GM23248 (cell line): ENCODE results near the gene TBC1D2B. TPM values are rescaled to one million over a fixed set of nuclear protein-coding genes. Genes with fewer than 3 reads are reported as not detected.

Source experiments
- DNase-seq: peaks from one replicate; pipeline ENCODE4 v3.0.0-alpha.2; 2015
- H2AFZ ChIP-seq: fragments of 200-600 bp; sonication (generic); 2 replicates; pipeline ENCODE4 v1.6.1; 2016; ENCODE audit warnings: antibody characterized with exemption
- H3F3A ChIP-seq: fragments of 200-600 bp; sonication (generic); 2 replicates; pipeline ENCODE4 v1.6.1; 2016; ENCODE audit warnings: mild to moderate bottlenecking, antibody characterized with exemption, mixed run types; ENCODE audit not compliant: insufficient read depth
- H3K27ac ChIP-seq: fragments of 200-600 bp; sonication (generic); 2 replicates; pipeline ENCODE4 v1.5.1; 2016; ENCODE audit warnings: mild to moderate bottlenecking
- H3K27me3 ChIP-seq: fragments of 200-600 bp; sonication (generic); replicated peaks from 2 replicates; pipeline ENCODE4 v1.6.1; 2016; ENCODE audit warnings: mild to moderate bottlenecking; ENCODE audit not compliant: insufficient read depth
- H3K36me3 ChIP-seq: fragments of 200-600 bp; sonication (generic); 2 replicates; pipeline ENCODE4 v1.6.1; 2016; ENCODE audit warnings: low read depth, mild to moderate bottlenecking
- H3K4me1 ChIP-seq: fragments of 200-600 bp; sonication (generic); 2 replicates; pipeline ENCODE4 v1.6.1; 2016; ENCODE audit warnings: mild to moderate bottlenecking; ENCODE audit not compliant: insufficient read depth
- H3K4me2 ChIP-seq: fragments of 200-600 bp; sonication (generic); one replicate; pipeline ENCODE4 v1.6.1; 2016; ENCODE audit warnings: mild to moderate bottlenecking; ENCODE audit not compliant: unreplicated experiment
- H3K4me3 ChIP-seq: fragments of 200-600 bp; sonication (generic); 2 replicates; pipeline ENCODE4 v1.5.1; 2016; ENCODE audit warnings: mild to moderate bottlenecking
- H3K79me2 ChIP-seq: fragments of 200-600 bp; sonication (generic); 2 replicates; pipeline ENCODE4 v1.6.1; 2016; ENCODE audit warnings: mild to moderate bottlenecking; ENCODE audit not compliant: insufficient read depth
- H3K9ac ChIP-seq: fragments of 200-600 bp; sonication (generic); 2 replicates; pipeline ENCODE4 v1.6.1; 2016; ENCODE audit warnings: mild to moderate bottlenecking
- H3K9me2 ChIP-seq: fragments of 200-600 bp; sonication (generic); 2 replicates; pipeline ENCODE4 v1.6.1; 2016; ENCODE audit warnings: mixed run types, mild to moderate bottlenecking, moderate library complexity; ENCODE audit not compliant: insufficient read depth
- H3K9me3 ChIP-seq: fragments of 200-600 bp; sonication (generic); one replicate; pipeline ENCODE4 v1.6.1; 2017; ENCODE audit warnings: low read depth
- H4K20me1 ChIP-seq: fragments of 200-600 bp; sonication (generic); 2 replicates; pipeline ENCODE4 v1.6.0; 2016; ENCODE audit not compliant: insufficient read depth
- EZH2 ChIP-seq: fragments of 200-600 bp; sonication (generic); IDR thresholded peaks from 2 replicates; pipeline ENCODE4 v1.6.1; 2018; ENCODE audit warnings: antibody characterized with exemption, mild to moderate bottlenecking; ENCODE audit not compliant: insufficient read depth, poor library complexity, severe bottlenecking
- EZH2phosphoT487 ChIP-seq: fragments of 200-600 bp; sonication (generic); IDR thresholded peaks from 2 replicates; pipeline ENCODE4 v1.6.1; 2018; ENCODE audit warnings: antibody characterized with exemption, moderate library complexity, mild to moderate bottlenecking, low read depth; ENCODE audit not compliant: insufficient read depth
- WGBS, 2 experiments: methylation state at CpG; one replicate each; pipeline ENCODE4 v1.1.6; 2015 to 2017; ENCODE audit warnings: low lambda C conversion rate in 2 of 2, low coverage in 1 of 2; ENCODE audit errors: missing lambda C conversion rate in 2 of 2; 5-methylcytosine and 5-hydroxymethylcytosine counted together
- in situ Hi-C: fragments of 300-500 bp; cut with MboI; formaldehyde crosslinking; loops from 2 replicates; pipeline ENCODE4 v1.15.0; 2020
- polyA plus RNA-seq: library from polyadenylated mRNA; unstranded; fragments of >200 nt; fragmentation: Nextera tagmentation; extraction: Ambion mirVana; gene quantifications from 2 replicates; pipeline ENCODE4 v1.2.1, GENCODE V29; 2016
- total RNA-seq: library from RNA; depleted of rRNA; stranded (reverse); fragments of >200 nt; shearing (Covaris generic); gene quantifications from 2 replicates; pipeline ENCODE4 v1.2.3, GENCODE V29; 2014

The TBC1D2B gene
- total and polyA plus RNA-seq, 2 experiments from 2014 or later: 11.1 to 40.5 TPM

GRCh38 chr15:78061963-78062427 lies 15.5 kb downstream of the TBC1D2B start:
- WGBS, 2 experiments: 3 to 5% methylated on average over 6 of the region's 6 CpGs
- DNase-seq: peak; percentile 76

DNA sequence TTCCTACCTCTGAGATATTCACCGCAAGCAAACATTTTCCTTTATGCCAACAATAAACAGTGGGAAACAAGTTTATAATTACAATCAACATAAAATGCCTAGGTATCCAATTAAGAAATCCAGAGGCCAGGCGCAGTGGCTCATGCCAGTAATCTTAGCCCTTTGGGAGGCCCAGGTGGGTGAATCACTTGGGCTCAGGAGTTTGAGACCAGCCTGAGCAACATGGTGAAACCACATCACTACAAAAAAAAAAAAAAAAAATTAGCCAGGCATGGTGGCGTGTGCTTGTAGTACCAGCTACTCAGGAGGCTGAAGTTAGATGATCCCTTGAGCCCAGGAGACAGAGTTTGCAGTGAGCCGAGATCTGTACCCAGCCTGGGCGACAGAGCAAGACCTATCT lies 17.3 kb downstream of the TBC1D2B start:
- in situ Hi-C loops: no loop called here
- H3K4me3 ChIP-seq: no peak overlapping the region
- no peaks in the 10 kb centered on the region for H3K9me3 ChIP-seq
- peaks cover 65% of the 10 kb centered on the region for H3K4me1 ChIP-seq
- no peaks in the 10 kb centered on the region for H3K9me2 ChIP-seq
- TF ChIP-seq EZH2: no peak
- TF ChIP-seq EZH2phosphoT487: no peak
- no peaks in the 10 kb centered on the region for H3K27me3 ChIP-seq
- DNase-seq: no peak
- 93 to 97% methylated on average over 5 of the region's 5 CpGs for WGBS, 2 experiments
- peaks cover 30% of the 10 kb centered on the region for H3F3A ChIP-seq
- no peak overlapping the region for H3K9ac ChIP-seq
- peaks cover 88% of the 10 kb centered on the region for H3K79me2 ChIP-seq
- H3K27ac ChIP-seq: no peak overlapping the region
- no peak overlapping the region for H3K4me2 ChIP-seq
- H3K36me3 ChIP-seq: no peaks in the 10 kb centered on the region
- no peak overlapping the region for H2AFZ ChIP-seq
- H4K20me1 ChIP-seq: no peaks in the 10 kb centered on the region

More at GRCh38 chr15:78061963-78062427, 15.5 kb downstream of the TBC1D2B start:
- Histone ChIP-seq H3K9ac (peak overlapping the region; percentile 73), H3K4me3 (peak overlapping the region; percentile 71), H4K20me1 (no peaks in the 10 kb centered on the region), H3K4me2 (peak overlapping the region; percentile 80), H3K9me3 (no peaks in the 10 kb centered on the region), H3K9me2 (no peaks in the 10 kb centered on the region), H3K79me2 (peaks cover 87% of the 10 kb centered on the region), H3K36me3 (no peaks in the 10 kb centered on the region), H3K27ac (peak overlapping the region; percentile 55), H2AFZ (no peak overlapping the region), H3K27me3 (no peaks in the 10 kb centered on the region), H3F3A (peaks cover 46% of the 10 kb centered on the region), H3K4me1 (peaks cover 68% of the 10 kb centered on the region)
- in situ Hi-C loops: no loop called here
- TF ChIP-seq EZH2phosphoT487 (no peak), EZH2 (no peak)

DNA sequence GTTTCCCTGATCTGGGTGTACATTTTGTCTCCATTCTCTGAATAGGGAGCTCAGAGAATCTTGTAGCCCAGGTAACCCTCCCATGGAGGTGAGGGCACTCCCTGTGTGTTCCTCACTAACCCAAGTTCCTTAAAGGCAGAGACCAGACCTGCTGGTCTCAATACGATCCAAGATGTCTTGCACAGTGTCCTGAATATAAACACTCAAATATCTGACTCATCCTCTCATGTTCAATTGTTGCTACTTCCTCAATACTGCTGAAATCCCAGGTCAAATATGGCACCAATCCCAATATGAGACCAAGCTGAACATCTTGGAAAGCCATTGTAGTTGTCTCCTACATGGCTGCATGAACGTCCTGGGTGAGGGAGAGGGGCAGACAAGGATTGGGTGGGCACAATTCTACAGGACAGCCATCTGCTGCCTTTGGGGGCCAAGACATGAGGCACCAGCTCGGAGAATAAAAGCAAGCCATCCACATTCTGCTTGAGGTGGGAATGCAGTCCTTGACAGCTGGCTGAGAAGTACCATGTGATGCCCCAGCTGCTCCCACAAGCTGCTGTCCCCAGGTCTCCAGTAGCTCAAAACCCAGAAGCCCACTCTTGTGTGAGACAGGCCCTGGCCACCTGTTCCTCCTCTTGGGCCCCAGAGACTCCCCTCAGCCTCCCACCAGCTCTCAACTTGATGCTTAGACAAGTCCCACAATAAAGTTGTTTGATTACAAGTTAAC lies 18.2 kb downstream of the TBC1D2B start:
- H3K9me3 ChIP-seq: no peaks in the 10 kb centered on the region
- H3K9me2 ChIP-seq: no peaks in the 10 kb centered on the region
- peaks cover 21% of the 10 kb centered on the region for H3F3A ChIP-seq
- H2AFZ ChIP-seq: no peak overlapping the region
- H3K4me2 ChIP-seq: peak overlapping the region; percentile 11
- peaks cover 97% of the 10 kb centered on the region for H3K79me2 ChIP-seq
- peak; percentile 15 for DNase-seq
- no peak overlapping the region for H3K4me3 ChIP-seq
- in situ Hi-C loops: no loop called here
- no peaks in the 10 kb centered on the region for H3K36me3 ChIP-seq
- no peak overlapping the region for H3K27ac ChIP-seq
- H3K27me3 ChIP-seq: no peaks in the 10 kb centered on the region
- H3K9ac ChIP-seq: no peak overlapping the region
- 43 to 47% methylated on average over 3 of the region's 3 CpGs for WGBS, 2 experiments
- 0 out of 2 replicates have a peak, but pooled peaks cover 3% of the 10 kb centered on the region for H4K20me1 ChIP-seq
- peaks cover 55% of the 10 kb centered on the region for H3K4me1 ChIP-seq
- TF ChIP-seq EZH2: no peak
- TF ChIP-seq EZH2phosphoT487: no peak

DNA sequence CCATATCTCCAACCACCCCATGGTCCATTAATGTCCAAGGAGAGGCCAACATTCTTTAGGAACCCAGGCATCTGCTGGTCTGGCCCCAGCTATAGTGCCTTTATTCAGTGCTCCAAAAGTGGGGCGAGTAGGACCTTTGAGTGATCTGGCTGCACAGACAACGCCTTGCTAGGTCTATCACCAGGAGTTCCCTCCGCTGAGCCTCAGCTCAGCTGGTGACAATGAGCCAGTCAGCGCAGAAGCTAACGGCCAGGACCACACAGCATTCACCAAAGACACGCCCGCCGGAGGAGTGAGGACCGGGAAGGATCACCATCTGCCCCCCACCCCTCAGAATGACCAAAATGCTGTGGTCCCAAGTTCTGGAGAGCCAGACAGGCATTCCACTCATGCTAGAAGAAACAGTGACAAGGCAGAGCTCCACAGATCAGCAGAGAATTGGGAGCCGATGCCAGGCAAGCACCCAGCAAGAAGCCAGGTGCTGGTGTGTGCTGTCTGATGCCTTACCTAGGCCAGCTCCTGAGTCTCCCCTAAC lies 19.0 kb downstream of the TBC1D2B start:
- Histone ChIP-seq H2AFZ (no peak overlapping the region), H3K9me2 (no peaks in the 10 kb centered on the region), H4K20me1 (0 out of 2 replicates have a peak, but pooled peaks cover 3% of the 10 kb centered on the region), H3K4me1 (peaks cover 47% of the 10 kb centered on the region), H3K9ac (no peak overlapping the region), H3K79me2 (peaks cover 97% of the 10 kb centered on the region), H3K27ac (no peak overlapping the region), H3K4me3 (no peak overlapping the region), H3K27me3 (no peaks in the 10 kb centered on the region), H3F3A (peaks cover 13% of the 10 kb centered on the region; the same call in 1 of the 2 replicates), H3K36me3 (0 out of 2 replicates have a peak, but pooled peaks cover 2% of the 10 kb centered on the region), H3K9me3 (no peaks in the 10 kb centered on the region), H3K4me2 (peak overlapping the region; percentile 11)
- DNase-seq: no peak
- 56 to 58% methylated on average over 10 of the region's 10 CpGs for WGBS, 2 experiments
- TF ChIP-seq EZH2 (no peak), EZH2phosphoT487 (no peak)
- in situ Hi-C loops: no loop called here
